Esophagus squamous epithelium (tissue), 5 donors: ENCODE results near the gene MICAL3. TPM values are rescaled to one million over a fixed set of nuclear protein-coding genes. Genes with fewer than 3 reads are reported as not detected.
A peak's percentile ranks its signal among the peaks of the same experiment; 100 is the strongest.

Experiments used
- DNase-seq: peaks from one replicate; lab custom pipeline; 2025; lab: John Stamatoyannopoulos, UW
- H3K27ac ChIP-seq, 4 donors: fragments of 200-600 bp; sonication (generic); one replicate each; pipeline ENCODE4 v1.5.1; 2016 to 2019; ENCODE audit warnings: mild to moderate bottlenecking in 1 of 4
- H3K27me3 ChIP-seq, 4 donors: fragments of 200-600 bp; sonication (generic); 1 replicate in 3 of 4; 2 replicates in 1 of 4; pipeline versions ENCODE4 v1.5.1 to v1.6.0; 2017 to 2021; ENCODE audit warnings: antibody characterized with exemption in 1 of 4
- H3K36me3 ChIP-seq, 3 donors: fragments of 200-600 bp; sonication (generic); one replicate each; pipeline ENCODE4 v1.5.1; 2016 to 2019
- H3K4me1 ChIP-seq, 3 donors: fragments of 200-600 bp; sonication (generic); one replicate each; pipeline ENCODE4 v1.5.1; 2017 to 2019
- H3K4me3 ChIP-seq, 4 donors: fragments of 200-600 bp; sonication (generic); 1 replicate in 3 of 4; 2 replicates in 1 of 4; pipeline ENCODE4 v1.5.1; 2016 to 2019; ENCODE audit warnings: mild to moderate bottlenecking in 2 of 4, moderate library complexity in 1 of 4
- H3K9me3 ChIP-seq, 3 donors: fragments of 200-600 bp; sonication (generic); one replicate each; pipeline ENCODE4 v1.5.1; 2016 to 2019
- CTCF ChIP-seq, 6 experiments: fragments of 450-650 bp in 4 of 6; fragments of 200-600 bp in 2 of 6; sonication (generic) in 2 of 6; IDR thresholded peaks; one replicate each; pipeline ENCODE4 v1.5.1; 2016 to 2019; ENCODE audit warnings: antibody characterized with exemption in 6 of 6, mild to moderate bottlenecking in 4 of 6, moderate library complexity in 4 of 6
- POLR2A ChIP-seq, 4 donors: fragments of 450-650 bp; IDR thresholded peaks; one replicate each; pipeline ENCODE4 v1.6.1; 2017; ENCODE audit warnings: antibody characterized with exemption in 4 of 4, mild to moderate bottlenecking in 4 of 4, moderate library complexity in 3 of 4
- WGBS, 2 donors: methylation state at CpG; one replicate each; pipeline ENCODE4 v1.1.5; 2018; 5-methylcytosine and 5-hydroxymethylcytosine counted together
- intact Hi-C: fragments of 100-400 bp; cut with DNase I; formaldehyde crosslinking; loops from one replicate; pipeline ENCODE4 v1.15.0; 2022
- total RNA-seq, 4 donors: library from RNA; depleted of rRNA; stranded (reverse); fragments of >200 nt; gene quantifications; one replicate each; pipeline ENCODE4 v1.1.0, GENCODE V29; 2016
- donor health status: DM: yes; HTN: yes; CAD: no.

MICAL3 gene
- total RNA-seq, 4 donors from 2014 or later: 11.2 to 30.9 (median 15.9) TPM

GRCh38 chr22:17966403-17966717 lies 58.0 kb downstream of the MICAL3 start:
- Histone ChIP-seq H3K36me3 (no peaks in the 10 kb centered on the region), H3K9me3 (no peaks in the 10 kb centered on the region), H3K27ac (no peak overlapping the region), H3K27me3 (no peaks in the 10 kb centered on the region), H3K4me3 (no peak overlapping the region), H3K4me1 (peaks cover 0 to 54% (median 12%) of the 10 kb centered on the region in 3 donors)
- 67 to 78% methylated on average over 2 of the region's 2 CpGs for WGBS, 2 donors
- intact Hi-C loops: no loop called here
- no peak for TF ChIP-seq CTCF (IDR thresholded peaks at IDR 0.05)
- no peak for TF ChIP-seq POLR2A (IDR thresholded peaks at IDR 0.05)
- DNase-seq: no peak

DNA sequence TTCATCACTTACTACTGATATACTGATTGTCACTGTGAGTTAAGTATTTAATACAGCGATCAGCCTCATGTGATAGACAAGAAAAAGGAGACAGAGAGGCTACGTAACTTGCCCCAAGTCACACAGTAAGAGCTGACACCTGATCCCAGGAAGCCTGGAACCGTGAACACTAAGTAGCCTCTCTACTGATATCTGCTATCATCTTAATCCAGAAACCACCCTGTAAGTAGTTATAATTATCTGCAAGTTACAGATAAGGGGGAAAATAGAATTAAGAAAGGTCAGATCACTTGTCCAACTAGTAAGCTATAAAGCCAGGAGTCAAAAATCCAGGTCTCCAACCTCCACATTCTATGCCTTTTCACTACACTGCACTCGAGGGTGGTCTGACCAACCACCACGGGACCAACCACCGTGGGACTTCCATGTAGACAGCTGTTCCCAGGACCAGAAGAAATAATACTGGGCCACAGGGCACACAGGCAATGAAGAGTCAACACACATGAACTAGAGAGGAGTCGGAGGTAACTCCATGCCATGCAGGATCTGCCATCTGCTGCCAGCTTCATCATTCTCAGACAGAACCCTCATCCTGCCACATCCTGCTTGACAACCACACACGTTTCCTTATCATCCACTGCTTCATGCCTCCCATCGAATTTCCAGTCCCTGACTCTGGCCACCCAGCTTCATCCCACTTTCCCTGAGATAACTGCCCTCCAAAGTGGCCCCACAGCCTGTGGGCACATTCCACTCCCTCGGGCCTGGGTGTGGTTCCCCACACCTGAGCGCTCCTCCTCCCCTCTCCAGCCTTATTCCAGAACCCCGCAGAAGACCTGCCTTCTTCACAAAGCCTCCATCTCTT lies 58.6 kb downstream of the MICAL3 start:
- DNase-seq: no peak
- peaks cover 0 to 52% (median 12%) of the 10 kb centered on the region in 3 donors for H3K4me1 ChIP-seq
- H3K27ac ChIP-seq: no peak overlapping the region
- no peak for TF ChIP-seq POLR2A (IDR thresholded peaks at IDR 0.05)
- TF ChIP-seq CTCF (IDR thresholded peaks at IDR 0.05): no peak
- intact Hi-C loops: no loop called here
- H3K4me3 ChIP-seq: no peak overlapping the region
- H3K36me3 ChIP-seq: no peaks in the 10 kb centered on the region
- 76 to 77% methylated on average over 12 of the region's 12 CpGs for WGBS, 2 donors
- H3K27me3 ChIP-seq: no peaks in the 10 kb centered on the region
- H3K9me3 ChIP-seq: no peaks in the 10 kb centered on the region

DNA sequence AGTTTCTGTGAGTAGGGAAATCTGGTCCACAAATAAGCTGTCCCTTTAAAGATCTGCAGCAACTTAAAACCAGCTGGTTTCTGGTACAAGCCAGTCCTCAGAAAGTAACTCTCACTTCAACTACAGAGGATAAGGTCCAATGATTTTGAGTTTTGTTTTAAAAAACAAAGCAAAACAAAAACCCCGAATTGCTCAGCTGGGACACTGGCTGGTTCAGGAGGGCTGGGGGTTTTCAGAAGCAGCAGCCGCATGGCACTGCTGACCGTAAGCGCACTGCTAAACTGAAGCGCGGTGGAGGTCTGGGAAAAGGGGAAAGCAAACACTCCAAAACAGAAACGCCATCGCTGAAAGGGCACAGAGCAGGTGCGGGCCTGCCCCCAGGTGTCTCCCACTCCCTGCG lies 59.7 kb downstream of the MICAL3 start:
- TF ChIP-seq POLR2A (IDR thresholded peaks at IDR 0.05) (no peak), CTCF (IDR thresholded peaks at IDR 0.05) (no peak)
- DNase-seq: no peak
- H3K4me1 ChIP-seq: peaks cover 0 to 42% (median 7%) of the 10 kb centered on the region in 3 donors
- H3K9me3 ChIP-seq: no peaks in the 10 kb centered on the region
- intact Hi-C loops: no loop called here
- H3K27me3 ChIP-seq: no peaks in the 10 kb centered on the region
- WGBS, 2 donors: 64 to 79% methylated on average over 10 of the region's 10 CpGs
- no peak overlapping the region for H3K4me3 ChIP-seq
- H3K27ac ChIP-seq: peak overlapping the region in 1 of 4 donors; percentile 33
- no peaks in the 10 kb centered on the region for H3K36me3 ChIP-seq

DNA sequence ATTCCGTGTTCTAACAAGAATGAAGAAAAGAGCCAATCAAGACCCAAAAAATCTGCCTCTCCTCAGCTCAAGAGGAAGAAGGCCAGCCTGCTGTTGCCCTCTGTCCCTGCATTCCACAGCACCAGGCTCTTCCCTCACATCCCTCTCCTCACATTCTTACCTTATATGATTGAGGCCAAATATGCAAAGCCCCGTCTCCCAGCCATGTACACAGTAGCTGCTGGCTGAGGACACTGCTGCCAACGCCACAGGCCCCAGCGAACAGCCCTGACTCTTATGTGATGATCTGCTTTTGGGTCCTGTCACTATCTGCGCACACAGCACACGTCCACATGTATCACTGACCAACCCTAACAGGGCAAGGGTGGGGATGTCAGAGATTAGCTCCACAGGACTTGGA lies 60.2 kb downstream of the MICAL3 start:
- H3K27me3 ChIP-seq: no peaks in the 10 kb centered on the region
- H3K27ac ChIP-seq: peak overlapping the region in 1 of 4 donors; percentile 33
- no peaks in the 10 kb centered on the region for H3K36me3 ChIP-seq
- DNase-seq: no peak
- TF ChIP-seq CTCF (IDR thresholded peaks at IDR 0.05) (no peak), POLR2A (IDR thresholded peaks at IDR 0.05) (no peak)
- no peak overlapping the region for H3K4me3 ChIP-seq
- no peaks in the 10 kb centered on the region for H3K9me3 ChIP-seq
- WGBS, 2 donors: 74 to 84% methylated on average over 6 of the region's 6 CpGs
- peaks cover 0 to 37% (median 6%) of the 10 kb centered on the region in 3 donors for H3K4me1 ChIP-seq
- intact Hi-C loops: no loop called here

DNA sequence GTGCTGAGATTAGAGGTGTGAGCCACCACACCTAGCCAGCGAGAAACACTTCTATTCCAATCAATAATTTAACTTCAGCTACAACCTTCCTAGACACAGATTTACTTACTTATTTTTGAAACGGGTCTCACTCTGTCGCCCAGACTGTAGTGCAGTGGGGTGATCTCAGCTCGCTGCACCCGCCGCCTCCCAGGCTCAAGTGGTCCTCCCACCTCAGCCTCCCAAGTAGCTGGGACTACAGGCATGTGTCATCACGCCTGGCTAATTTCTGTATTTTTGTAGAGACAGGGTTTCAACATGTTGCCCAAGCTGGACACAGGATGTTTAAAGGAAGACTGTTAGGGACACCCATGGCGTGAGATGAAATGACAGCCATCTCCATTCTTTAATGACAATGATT lies 61.3 kb downstream of the MICAL3 start:
- intact Hi-C loops: no loop called here
- 78 to 82% methylated on average over 7 to 8 of the region's 8 CpGs for WGBS, 2 donors
- Histone ChIP-seq H3K9me3 (no peaks in the 10 kb centered on the region), H3K4me1 (peaks cover 0 to 34% (median 6%) of the 10 kb centered on the region in 3 donors), H3K36me3 (no peaks in the 10 kb centered on the region), H3K27me3 (no peaks in the 10 kb centered on the region), H3K27ac (no peak overlapping the region), H3K4me3 (no peak overlapping the region)
- no peak for DNase-seq
- TF ChIP-seq POLR2A (IDR thresholded peaks at IDR 0.05) (no peak), CTCF (IDR thresholded peaks at IDR 0.05) (no peak)
